DOHH2 (cell line): ENCODE data around the gene RAPGEF5.

ENCODE experiments used
- H3F3A ChIP-seq: fragments of 200-600 bp; sonication (generic), shearing (Covaris generic); 2 replicates; pipeline ENCODE4 v1.6.0; 2016; ENCODE audit warnings: antibody characterized with exemption, mild to moderate bottlenecking; ENCODE audit not compliant: control insufficient read depth, insufficient read depth
- H3K27ac ChIP-seq: fragments of 200-600 bp; sonication (generic); 2 replicates; pipeline ENCODE4 v1.5.1; 2014; ENCODE audit warnings: low read depth, mild to moderate bottlenecking, low read length, moderate library complexity
- H3K27me3 ChIP-seq: fragments of 200-600 bp; sonication (generic); 2 replicates; pipeline ENCODE4 v1.6.1; 2014; ENCODE audit warnings: mild to moderate bottlenecking, low read length, mixed read lengths; ENCODE audit not compliant: control insufficient read depth
- H3K36me3 ChIP-seq: fragments of 200-600 bp; sonication (generic); 2 replicates; pipeline ENCODE4 v1.6.1; 2014; ENCODE audit warnings: mild to moderate bottlenecking, low read length, moderate library complexity, mixed read lengths; ENCODE audit not compliant: control insufficient read depth
- H3K4me1 ChIP-seq: fragments of 200-600 bp; sonication (generic); 2 replicates; pipeline ENCODE4 v1.6.1; 2014; ENCODE audit warnings: mild to moderate bottlenecking, low read length, mixed read lengths; ENCODE audit not compliant: control insufficient read depth
- H3K4me2 ChIP-seq: fragments of 200-600 bp; sonication (generic); 2 replicates; pipeline ENCODE4 v1.6.0; 2014; ENCODE audit warnings: mild to moderate bottlenecking, low read length, moderate library complexity
- H3K4me3 ChIP-seq: fragments of 200-600 bp; sonication (generic); 2 replicates; pipeline ENCODE4 v1.5.1; 2014; ENCODE audit warnings: mild to moderate bottlenecking, low read length, mixed read lengths
- H3K79me2 ChIP-seq: fragments of 200-600 bp; sonication (generic); 2 replicates; pipeline ENCODE4 v1.6.1; 2014; ENCODE audit warnings: mild to moderate bottlenecking, low read length, mixed read lengths; ENCODE audit not compliant: control insufficient read depth
- H3K9me2 ChIP-seq: fragments of 200-600 bp; sonication (generic); replicated peaks from 2 replicates; pipeline ENCODE4 v1.6.1; 2014; ENCODE audit warnings: mild to moderate bottlenecking, low read length, mixed read lengths; ENCODE audit not compliant: control insufficient read depth
- H3K9me3 ChIP-seq: fragments of 200-600 bp; sonication (generic); 2 replicates; pipeline ENCODE4 v1.6.1; 2014; ENCODE audit warnings: antibody characterized with exemption, low read length, mixed read lengths; ENCODE audit not compliant: control insufficient read depth, insufficient read depth
- H4K20me1 ChIP-seq: fragments of 200-600 bp; sonication (generic); 2 replicates; pipeline ENCODE4 v1.6.0; 2014; ENCODE audit warnings: low read depth, mild to moderate bottlenecking, antibody characterized with exemption, low read length, moderate library complexity; ENCODE audit not compliant: control insufficient read depth, insufficient read depth
- CTCF ChIP-seq: fragments of 200-600 bp; sonication (generic); IDR thresholded peaks from one replicate; pipeline ENCODE4 v1.5.1; 2014; ENCODE audit warnings: antibody characterized with exemption, mild to moderate bottlenecking, low read depth, low read length; ENCODE audit not compliant: poor library complexity, severe bottlenecking
- EZH2phosphoT487 ChIP-seq: fragments of 200-600 bp; sonication (generic); IDR thresholded peaks from 2 replicates; pipeline ENCODE4 v1.6.1; 2017; ENCODE audit warnings: borderline replicate concordance, mild to moderate bottlenecking, antibody characterized with exemption, low read length, moderate library complexity, mixed read lengths

The RAPGEF5 gene

GRCh38 chr7:22291977-22292376 is 65.0 kb downstream of the RAPGEF5 start:
- TF ChIP-seq CTCF (no peak), EZH2phosphoT487 (no peak)
- H3K79me2 ChIP-seq: peaks cover 92% of the 10 kb centered on the region
- no peaks in the 10 kb centered on the region for H3K9me2 ChIP-seq
- peaks cover 44% of the 10 kb centered on the region for H3F3A ChIP-seq
- peaks cover 99% of the 10 kb centered on the region for H3K36me3 ChIP-seq
- no peak overlapping the region for H3K27ac ChIP-seq
- peaks cover 20% of the 10 kb centered on the region; the same call in 1 of the 2 replicates for H4K20me1 ChIP-seq
- H3K4me3 ChIP-seq: no peak overlapping the region
- no peaks in the 10 kb centered on the region for H3K9me3 ChIP-seq
- no peaks in the 10 kb centered on the region for H3K27me3 ChIP-seq
- no peak overlapping the region for H3K4me2 ChIP-seq
- H3K4me1 ChIP-seq: peaks cover 24% of the 10 kb centered on the region

- Histone ChIP-seq H3K4me2 (no peak overlapping the region), H3K9me2 (no peaks in the 10 kb centered on the region), H3K27ac (peak overlapping the region; percentile 7; the same call in 1 of the 2 replicates), H3K36me3 (peaks cover 99% of the 10 kb centered on the region), H3K27me3 (no peaks in the 10 kb centered on the region), H3F3A (peaks cover 52% of the 10 kb centered on the region), H3K9me3 (no peaks in the 10 kb centered on the region), H3K4me1 (peaks cover 27% of the 10 kb centered on the region), H3K4me3 (no peak overlapping the region), H3K79me2 (peaks cover 93% of the 10 kb centered on the region), H4K20me1 (peaks cover 17% of the 10 kb centered on the region; the same call in 1 of the 2 replicates)
- no peak for TF ChIP-seq EZH2phosphoT487
- TF ChIP-seq CTCF: no peak
These were observed 68.8 kb downstream of the RAPGEF5 start for GRCh38 chr7:22288202-22288601.

- Histone ChIP-seq H4K20me1 (peaks cover 20% of the 10 kb centered on the region; the same call in 1 of the 2 replicates), H3K79me2 (peaks cover 93% of the 10 kb centered on the region), H3K9me3 (no peaks in the 10 kb centered on the region), H3K4me2 (no peak overlapping the region), H3K27me3 (no peaks in the 10 kb centered on the region), H3K36me3 (peaks cover 99% of the 10 kb centered on the region), H3K27ac (peak overlapping the region; percentile 7; the same call in 1 of the 2 replicates), H3K4me3 (no peak overlapping the region), H3K9me2 (no peaks in the 10 kb centered on the region), H3F3A (peaks cover 54% of the 10 kb centered on the region), H3K4me1 (peaks cover 27% of the 10 kb centered on the region)
- no peak for TF ChIP-seq CTCF
- TF ChIP-seq EZH2phosphoT487: no peak
These were observed 69.5 kb downstream of the RAPGEF5 start for GRCh38 chr7:22287412-22287811.
